Liver (tissue), 3 donors: Measurements from ENCODE around the gene NUDT12.

Experiments
- ATF3 ChIP-seq: IDR thresholded peaks from 2 replicates; pipeline ENCODE4 v1.6.1; 2016; ENCODE audit warnings: antibody characterized with exemption
- CTCF ChIP-seq: fragments of 150-350 bp; IDR thresholded peaks from 2 replicates; pipeline ENCODE4 v1.5.1; 2017; ENCODE audit warnings: improper control_type of control experiment, low read depth, low read length; ENCODE audit not compliant: missing input control
- EGR1 ChIP-seq, 2 donors: IDR thresholded peaks; 2 replicates each; pipeline ENCODE4 v1.6.1; 2016 to 2018; ENCODE audit warnings: antibody characterized with exemption in 2 of 2, low read depth in 2 of 2
- JUND ChIP-seq, 2 donors: IDR thresholded peaks; 2 replicates each; pipeline ENCODE4 v1.6.1; 2016; ENCODE audit warnings: antibody characterized with exemption in 2 of 2
- MAX ChIP-seq: IDR thresholded peaks from 2 replicates; pipeline ENCODE4 v1.6.1; 2016; ENCODE audit warnings: antibody characterized with exemption
- REST ChIP-seq: IDR thresholded peaks from 2 replicates; pipeline ENCODE4 v1.6.1; 2016; ENCODE audit warnings: antibody characterized with exemption, mild to moderate bottlenecking
- RXRA ChIP-seq, 2 donors: IDR thresholded peaks; 2 replicates each; pipeline ENCODE4 v1.6.1; 2017 to 2018; ENCODE audit warnings: antibody characterized with exemption in 2 of 2, mild to moderate bottlenecking in 1 of 2
- TAF1 ChIP-seq: conservative IDR thresholded peaks from 2 replicates; pipeline ENCODE4 v1.6.1; 2016; ENCODE audit warnings: antibody characterized with exemption, mild to moderate bottlenecking
- YY1 ChIP-seq: IDR thresholded peaks from 2 replicates; pipeline ENCODE4 v1.6.1; 2016; ENCODE audit warnings: antibody characterized with exemption, mild to moderate bottlenecking
- donor health status: healthy.
- donor health status: healthy.

GRCh38 chr5:103600086-103600485 is 37.5 kb upstream of the NUDT12 start:
- TF ChIP-seq CTCF (no peak), JUND (IDR thresholded peaks at IDR 0.05) (no peak), TAF1 (no peak), EGR1 (IDR thresholded peaks at IDR 0.05; ENCODE audit: low read depth in 2 of 2) (no peak), REST (no peak), MAX (no peak), RXRA (IDR thresholded peaks at IDR 0.05) (no peak), ATF3 (no peak), YY1 (no peak)
